ENCODE data around the gene RABEP1. TPM values are rescaled to one million over a fixed set of nuclear protein-coding genes. Genes with fewer than 3 reads are reported as not detected.

The RABEP1 gene
- total RNA-seq, 4 donors from 2014 or later = 46.3 to 65.9 (median 55.8) TPM

- TF ChIP-seq CTCF (IDR thresholded peaks at IDR 0.05) = no peak
- DNase-seq (ENCODE audit: low spot score) = no peak
- ATAC-seq (ENCODE audit: low FRiP score) = no peak
These were observed 126.1 kb downstream of the RABEP1 start for GRCh38 chr17:5408186-5408585.

GRCh38 chr17:5410594-5411272, 128.6 kb downstream of the RABEP1 start:
- no peak for DNase-seq (ENCODE audit: low spot score)
- no peak for ATAC-seq (ENCODE audit: low FRiP score)
- TF ChIP-seq CTCF (IDR thresholded peaks at IDR 0.05) = no peak

GRCh38 chr17:5413682-5414081, 131.6 kb downstream of the RABEP1 start:
- ATAC-seq (ENCODE audit: low FRiP score) (peak; percentile 72), DNase-seq (ENCODE audit: low spot score) (no peak)
- no peak for TF ChIP-seq CTCF (IDR thresholded peaks at IDR 0.05)

GRCh38 chr17:5416901-5417300, 134.8 kb downstream of the RABEP1 start:
- ATAC-seq (ENCODE audit: low FRiP score) = no peak
- TF ChIP-seq CTCF (IDR thresholded peaks at IDR 0.05) = no peak
- no peak for DNase-seq (ENCODE audit: low spot score)

GRCh38 chr17:5418858-5419355, 136.8 kb downstream of the RABEP1 start:
- ATAC-seq (ENCODE audit: low FRiP score) (no peak), DNase-seq (ENCODE audit: low spot score) (no peak)
- TF ChIP-seq CTCF (IDR thresholded peaks at IDR 0.05) = no peak

- DNase-seq (ENCODE audit: low spot score) = peak; percentile 80
These were observed 137.4 kb downstream of the RABEP1 start, which contains the start of gene NUP88 for GRCh38 chr17:5419356-5419958. NUP88 (minus strand) TSS chr17:5419662; CDS start chr17:5419650, 12 bp downstream.

More at GRCh38 chr17:5419356-5419958, 137.4 kb downstream of the RABEP1 start, which contains the start of gene NUP88:
- no peak for TF ChIP-seq CTCF (IDR thresholded peaks at IDR 0.05)
- ATAC-seq (ENCODE audit: low FRiP score) = peak; percentile 98
